Caco-2 (cell line): ENCODE results near the gene CHI3L2. TPM values are rescaled to one million over a fixed set of nuclear protein-coding genes. Genes with fewer than 3 reads are reported as not detected.

Experiments used
- BruUV-seq: library from RNA; stranded (reverse); fragments of 400-500 nt; replicated peaks from 2 replicates; lab custom pipeline; 2021; lab: Mats Ljungman, UMichigan
- CTCF ChIA-PET: fragments of 300-600 bp; sonication (Branson Sonifier 250); formaldehyde crosslinking; loops from one replicate; lab custom pipeline; 2022; ENCODE audit warnings: antibody characterized with exemption; lab: Charles Lee
- POLR2A ChIA-PET: fragments of 300-600 bp; sonication (Branson Sonifier 250); formaldehyde crosslinking; loops from one replicate; lab custom pipeline; 2022; ENCODE audit warnings: antibody characterized with exemption; lab: Charles Lee
- DNase-seq, 2 experiments: peaks; one replicate each; pipeline versions ENCODE4 v3.0.0 to v3.0.0-alpha.2; 2020 to 2022
- H3K27me3 ChIP-seq: replicated peaks from 2 replicates; pipeline ENCODE4 v1.6.0; 2011; ENCODE audit warnings: low read length; ENCODE audit not compliant: control insufficient read depth, insufficient read depth
- H3K36me3 ChIP-seq: 2 replicates; pipeline ENCODE4 v1.5.1; 2011; ENCODE audit warnings: low read length; ENCODE audit not compliant: control insufficient read depth, insufficient read depth
- H3K4me1 ChIP-seq: fragments of 250-450 bp; sonication (Bioruptor Pico); 2 replicates; pipeline ENCODE4 v1.5.1; 2020; ENCODE audit warnings: mild to moderate bottlenecking
- H3K4me3 ChIP-seq: 2 replicates; pipeline ENCODE4 v1.5.1; 2011; ENCODE audit warnings: low read depth, mild to moderate bottlenecking, control low read depth, low read length
- H3K9me3 ChIP-seq: fragments of 250-450 bp; sonication (Bioruptor Pico); 2 replicates; pipeline ENCODE4 v1.5.1; 2020; ENCODE audit warnings: mild to moderate bottlenecking, moderate library complexity
- H3K27ac Mint-ChIP-seq: one replicate; pipeline ENCODE4 v1.8.0; 2022; ENCODE audit warnings: mixed read lengths; ENCODE audit not compliant: unreplicated experiment
- H3K27me3 Mint-ChIP-seq: one replicate; pipeline ENCODE4 v1.8.0; 2022; ENCODE audit warnings: mixed read lengths; ENCODE audit not compliant: insufficient read depth, unreplicated experiment
- H3K36me3 Mint-ChIP-seq: one replicate; pipeline ENCODE4 v1.8.0; 2022; ENCODE audit warnings: mild to moderate bottlenecking, mixed read lengths; ENCODE audit not compliant: insufficient read depth, unreplicated experiment
- H3K4me1 Mint-ChIP-seq: one replicate; pipeline ENCODE4 v1.8.0; 2022; ENCODE audit warnings: low read depth, mixed read lengths; ENCODE audit not compliant: unreplicated experiment
- H3K4me3 Mint-ChIP-seq: one replicate; pipeline ENCODE4 v1.8.0; 2022; ENCODE audit warnings: mild to moderate bottlenecking, moderate library complexity, mixed read lengths; ENCODE audit not compliant: unreplicated experiment
- H3K9me3 Mint-ChIP-seq: one replicate; pipeline ENCODE4 v1.8.0; 2022; ENCODE audit warnings: mixed read lengths; ENCODE audit not compliant: unreplicated experiment
- CTCF ChIP-seq, 2 experiments: fragments of 200-600 bp in 1 of 2; IDR thresholded peaks; 1 replicate in 1 of 2; 2 replicates in 1 of 2; pipeline versions ENCODE4 v1.5.1 to v1.8.0; 2011 to 2022; ENCODE audit warnings: antibody characterized with exemption in 1 of 2, control low read depth in 1 of 2, inconsistent platforms in 1 of 2, low read depth in 1 of 2, low read length in 1 of 2, mild to moderate bottlenecking in 1 of 2, moderate library complexity in 1 of 2; ENCODE audit not compliant: insufficient read depth in 1 of 2, severe bottlenecking in 1 of 2, unreplicated experiment in 1 of 2
- intact Hi-C: fragments of 100-400 bp; cut with micrococcal nuclease; formaldehyde crosslinking; loops from one replicate; pipeline ENCODE4 v1.10.0; 2022; ENCODE audit not compliant: unreplicated experiment
- total RNA-seq: library from RNA; stranded (reverse); gene quantifications from 2 replicates; pipeline ENCODE4 v1.2.3, GENCODE V29; 2022

Gene CHI3L2
- total RNA-seq, 1 experiment from 2014 or later: not detected

- no peaks in the 10 kb centered on the region for H3K27me3 ChIP-seq
- H3K4me3 Mint-ChIP-seq: no peak overlapping the region
- CTCF ChIA-PET: no interaction called here
Observed at GRCh38 chr1:111272081-111272480, 44.6 kb downstream of the CHI3L2 start.

DNA sequence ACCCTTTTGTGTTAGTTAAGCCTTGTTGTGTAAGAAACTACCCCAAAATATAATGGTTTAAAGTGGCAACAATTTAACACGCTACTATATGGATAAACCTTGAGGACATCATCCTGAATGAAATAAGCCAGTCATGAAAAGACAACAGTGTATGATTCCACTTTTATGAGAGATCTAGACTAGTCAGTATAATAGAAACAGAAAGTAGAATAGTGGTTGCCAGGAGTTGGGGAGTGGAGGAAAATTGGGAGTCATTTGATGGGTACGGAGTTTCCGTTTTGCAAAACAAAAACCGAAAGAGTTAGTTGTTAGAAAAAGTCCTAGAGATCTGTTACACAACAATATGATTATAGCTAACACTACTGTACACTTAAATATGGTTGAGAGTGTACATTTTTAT lies 47.1 kb downstream of the CHI3L2 start:
- Histone ChIP-seq H3K36me3 (no peaks in the 10 kb centered on the region), H3K4me1 (no peaks in the 10 kb centered on the region), H3K4me3 (no peak overlapping the region), H3K27me3 (no peaks in the 10 kb centered on the region), H3K9me3 (no peaks in the 10 kb centered on the region)
- CTCF ChIA-PET: no interaction called here
- no peak overlapping the region for H3K4me3 Mint-ChIP-seq
- POLR2A ChIA-PET: no interaction called here
- H3K4me1 Mint-ChIP-seq: no peaks in the 10 kb centered on the region
- DNase-seq: no peak
- BruUV-seq: no TSS peak
- intact Hi-C loops: no loop called here
- H3K9me3 Mint-ChIP-seq: peaks cover 11% of the 10 kb centered on the region
- no peaks in the 10 kb centered on the region for H3K27me3 Mint-ChIP-seq
- no peak for TF ChIP-seq CTCF (IDR thresholded peaks at IDR 0.05; ENCODE audit: insufficient read depth in 1 of 2, low read depth in 1 of 2, low read length in 1 of 2, severe bottlenecking in 1 of 2, unreplicated experiment in 1 of 2)
- no peak overlapping the region for H3K27ac Mint-ChIP-seq
- no peaks in the 10 kb centered on the region for H3K36me3 Mint-ChIP-seq

More at GRCh38 chr1:111272081-111272480, 44.6 kb downstream of the CHI3L2 start:
- Histone ChIP-seq H3K9me3 (no peaks in the 10 kb centered on the region), H3K36me3 (no peaks in the 10 kb centered on the region), H3K4me1 (no peaks in the 10 kb centered on the region), H3K4me3 (no peak overlapping the region)
- no peak for TF ChIP-seq CTCF (IDR thresholded peaks at IDR 0.05; ENCODE audit: insufficient read depth in 1 of 2, low read depth in 1 of 2, low read length in 1 of 2, severe bottlenecking in 1 of 2, unreplicated experiment in 1 of 2)
- POLR2A ChIA-PET: no interaction called here
- intact Hi-C loops: no loop called here
- no peaks in the 10 kb centered on the region for H3K36me3 Mint-ChIP-seq
- no peak overlapping the region for H3K27ac Mint-ChIP-seq
- peaks cover 11% of the 10 kb centered on the region for H3K9me3 Mint-ChIP-seq
- H3K27me3 Mint-ChIP-seq: no peaks in the 10 kb centered on the region
- no peak for DNase-seq
- no TSS peak for BruUV-seq
- no peaks in the 10 kb centered on the region for H3K4me1 Mint-ChIP-seq

- Mint-ChIP-seq H3K36me3 (no peaks in the 10 kb centered on the region), H3K4me3 (no peak overlapping the region), H3K27ac (no peak overlapping the region), H3K4me1 (no peaks in the 10 kb centered on the region), H3K9me3 (peaks cover 11% of the 10 kb centered on the region), H3K27me3 (no peaks in the 10 kb centered on the region)
- TF ChIP-seq CTCF (IDR thresholded peaks at IDR 0.05; ENCODE audit: insufficient read depth in 1 of 2, low read depth in 1 of 2, low read length in 1 of 2, severe bottlenecking in 1 of 2, unreplicated experiment in 1 of 2): no peak
- Histone ChIP-seq H3K36me3 (no peaks in the 10 kb centered on the region), H3K4me1 (no peaks in the 10 kb centered on the region), H3K9me3 (no peaks in the 10 kb centered on the region), H3K4me3 (no peak overlapping the region), H3K27me3 (no peaks in the 10 kb centered on the region)
- no TSS peak for BruUV-seq
- ChIA-PET CTCF (no interaction called here), POLR2A (no interaction called here)
- intact Hi-C loops: no loop called here
- DNase-seq: no peak
Observed at GRCh38 chr1:111275079-111275478, 47.6 kb downstream of the CHI3L2 start.
